NCI-H2227 treated with DMSO at 0.1 percent for 48 hours (cell line): Measurements from ENCODE around the gene AKIP1.

Experiments used
- DNase-seq: peaks from one replicate; lab custom pipeline; 2025; lab: John Stamatoyannopoulos, UW

AKIP1 gene

GRCh38 chr11:8961401-8961800 lies 50.4 kb downstream of the AKIP1 start:
- DNase-seq = no peak

- no peak for DNase-seq
Observed at GRCh38 chr11:8962841-8963240, 51.9 kb downstream of the AKIP1 start.

- DNase-seq = peak; percentile 92
Observed at GRCh38 chr11:8963569-8964323, 52.8 kb downstream of the AKIP1 start.

- peak; percentile 92 for DNase-seq
Observed at GRCh38 chr11:8964324-8965320, 53.6 kb downstream of the AKIP1 start, which contains the start of gene TMEM9B. Gene TMEM9B (minus strand): TSS chr11:8964442. CDS start chr11:8964313, 129 bp downstream.

- no peak for DNase-seq
Observed at GRCh38 chr11:8967184-8967583, 56.2 kb downstream of the AKIP1 start.
